ENCODE data around the gene CES2.

DNA sequence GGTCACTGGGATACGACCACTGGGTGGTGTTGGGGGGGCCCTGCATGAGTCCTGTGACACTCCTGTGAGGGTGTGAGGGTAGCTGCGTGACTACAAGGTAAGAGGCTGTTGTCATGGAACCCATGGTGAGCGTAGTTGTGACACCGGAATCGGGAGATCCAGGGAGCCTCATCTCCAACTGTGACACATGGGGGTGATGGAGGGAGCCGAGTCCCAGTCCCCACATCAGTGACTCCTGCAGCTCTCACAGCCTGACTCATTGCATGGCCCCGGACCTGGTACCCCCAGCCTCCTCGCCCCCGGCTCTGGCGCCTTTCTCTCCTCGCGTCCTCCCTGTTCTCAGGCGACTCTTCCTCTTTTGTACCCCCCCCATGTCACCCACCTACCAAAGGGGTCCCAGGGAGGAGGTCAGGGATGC lies 30.9 kb upstream of the CES2 start:
- TF ChIP-seq, protein P1, sequence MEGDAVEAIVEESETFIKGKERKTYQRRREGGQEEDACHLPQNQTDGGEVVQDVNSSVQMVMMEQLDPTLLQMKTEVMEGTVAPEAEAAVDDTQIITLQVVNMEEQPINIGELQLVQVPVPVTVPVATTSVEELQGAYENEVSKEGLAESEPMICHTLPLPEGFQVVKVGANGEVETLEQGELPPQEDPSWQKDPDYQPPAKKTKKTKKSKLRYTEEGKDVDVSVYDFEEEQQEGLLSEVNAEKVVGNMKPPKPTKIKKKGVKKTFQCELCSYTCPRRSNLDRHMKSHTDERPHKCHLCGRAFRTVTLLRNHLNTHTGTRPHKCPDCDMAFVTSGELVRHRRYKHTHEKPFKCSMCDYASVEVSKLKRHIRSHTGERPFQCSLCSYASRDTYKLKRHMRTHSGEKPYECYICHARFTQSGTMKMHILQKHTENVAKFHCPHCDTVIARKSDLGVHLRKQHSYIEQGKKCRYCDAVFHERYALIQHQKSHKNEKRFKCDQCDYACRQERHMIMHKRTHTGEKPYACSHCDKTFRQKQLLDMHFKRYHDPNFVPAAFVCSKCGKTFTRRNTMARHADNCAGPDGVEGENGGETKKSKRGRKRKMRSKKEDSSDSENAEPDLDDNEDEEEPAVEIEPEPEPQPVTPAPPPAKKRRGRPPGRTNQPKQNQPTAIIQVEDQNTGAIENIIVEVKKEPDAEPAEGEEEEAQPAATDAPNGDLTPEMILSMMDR (IDR thresholded peaks at IDR 0.05 in 8 of 11, conservative IDR thresholded peaks at IDR 0.05 in 3 of 11), result no peak
- TF ChIP-seq POLR2AphosphoS5 (IDR thresholded peaks at IDR 0.05), result no peak
